Large intestine (tissue), 3 donors: Measurements from ENCODE around the gene LBX1. TPM values are rescaled to one million over a fixed set of nuclear protein-coding genes. Genes with fewer than 3 reads are reported as not detected.

Experiments
- DNase-seq, 2 donors: peaks; one replicate each; pipeline versions ENCODE4 v3.0.0 to v3.0.0-alpha.2; 2013
- H3K27ac ChIP-seq: one replicate; pipeline ENCODE4 v1.5.1; 2013; ENCODE audit warnings: low read length
- H3K27me3 ChIP-seq: 2 replicates; pipeline ENCODE4 v1.6.1; 2013; ENCODE audit warnings: low read length; ENCODE audit not compliant: control insufficient read depth, insufficient read depth
- H3K36me3 ChIP-seq: 2 replicates; pipeline ENCODE4 v1.6.1; 2013; ENCODE audit warnings: low read length; ENCODE audit not compliant: control insufficient read depth, insufficient read depth
- H3K4me1 ChIP-seq: one replicate; pipeline ENCODE4 v1.6.1; 2013; ENCODE audit warnings: low read length; ENCODE audit not compliant: control insufficient read depth, insufficient read depth
- H3K4me3 ChIP-seq: one replicate; pipeline ENCODE4 v1.5.1; 2013; ENCODE audit warnings: low read length
- H3K9me3 ChIP-seq: one replicate; pipeline ENCODE4 v1.6.1; 2013; ENCODE audit warnings: mild to moderate bottlenecking, low read depth, low read length, moderate library complexity; ENCODE audit not compliant: control insufficient read depth
- WGBS: methylation state at CpG from one replicate; pipeline ENCODE4 v1.1.5; 2013; ENCODE audit warnings: low lambda C conversion rate; ENCODE audit not compliant: insufficient coverage; 5-methylcytosine and 5-hydroxymethylcytosine counted together
- polyA plus RNA-seq: library from polyadenylated mRNA; unstranded; fragments of 120-200 nt; gene quantifications from one replicate; pipeline ENCODE4 v1.2.1, GENCODE V29; 2013

Gene LBX1
- polyA plus RNA-seq, 1 donor: 0.03 TPM

DNA sequence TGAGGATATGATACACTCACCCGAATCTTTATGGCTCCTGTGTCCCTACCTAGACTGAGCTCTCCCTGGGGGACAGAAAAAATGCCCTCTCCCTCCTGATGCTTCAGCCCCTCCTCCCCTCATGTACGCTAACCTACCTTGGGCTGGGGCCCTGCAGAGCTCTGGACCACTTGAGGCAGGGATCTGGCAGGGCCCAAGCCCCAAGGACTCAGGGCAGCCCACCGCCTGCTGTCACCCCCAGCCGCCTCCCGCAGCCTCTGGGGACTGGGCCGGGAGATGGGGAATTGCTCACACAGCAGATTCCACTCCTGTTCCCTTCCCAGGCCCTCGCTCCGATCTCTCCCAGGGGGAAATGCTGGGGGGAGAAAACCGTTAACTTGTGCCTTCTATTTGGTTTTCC lies 32.9 kb upstream of the LBX1 start:
- no peak overlapping the region for H3K4me3 ChIP-seq
- H3K4me1 ChIP-seq: no peaks in the 10 kb centered on the region
- DNase-seq: no peak
- no peak overlapping the region for H3K27ac ChIP-seq
- peaks cover 42% of the 10 kb centered on the region for H3K27me3 ChIP-seq
- H3K9me3 ChIP-seq: no peaks in the 10 kb centered on the region
- no peaks in the 10 kb centered on the region for H3K36me3 ChIP-seq
- 0% methylated on average over 1 of the region's 9 CpGs for WGBS

DNA sequence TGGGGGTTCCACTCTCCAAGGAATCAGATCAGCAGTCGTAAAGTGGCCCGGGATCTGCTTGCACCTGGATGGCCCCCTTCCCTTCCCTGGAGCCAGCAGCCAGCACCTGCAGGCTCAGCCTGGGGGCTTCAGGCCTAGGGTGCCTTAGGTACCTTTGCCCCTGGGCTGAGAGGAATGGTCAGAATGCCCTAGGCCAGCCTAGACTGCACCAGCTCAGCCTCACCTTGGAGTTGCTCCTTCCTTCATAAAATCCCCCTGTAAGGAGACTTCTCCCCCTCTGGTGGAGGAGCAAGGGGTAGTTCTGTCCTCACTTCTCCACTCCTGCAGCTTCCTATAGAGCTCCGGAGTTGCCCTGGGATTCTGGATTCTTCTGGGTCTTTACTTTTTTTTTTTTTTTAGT lies 32.4 kb upstream of the LBX1 start:
- H3K27me3 ChIP-seq: peaks cover 44% of the 10 kb centered on the region
- H3K9me3 ChIP-seq: no peaks in the 10 kb centered on the region
- no peaks in the 10 kb centered on the region for H3K36me3 ChIP-seq
- H3K27ac ChIP-seq: no peak overlapping the region
- DNase-seq: no peak
- H3K4me1 ChIP-seq: no peaks in the 10 kb centered on the region
- H3K4me3 ChIP-seq: no peak overlapping the region
- no CpG with 5 or more reads among the region's 3 CpGs for WGBS

DNA sequence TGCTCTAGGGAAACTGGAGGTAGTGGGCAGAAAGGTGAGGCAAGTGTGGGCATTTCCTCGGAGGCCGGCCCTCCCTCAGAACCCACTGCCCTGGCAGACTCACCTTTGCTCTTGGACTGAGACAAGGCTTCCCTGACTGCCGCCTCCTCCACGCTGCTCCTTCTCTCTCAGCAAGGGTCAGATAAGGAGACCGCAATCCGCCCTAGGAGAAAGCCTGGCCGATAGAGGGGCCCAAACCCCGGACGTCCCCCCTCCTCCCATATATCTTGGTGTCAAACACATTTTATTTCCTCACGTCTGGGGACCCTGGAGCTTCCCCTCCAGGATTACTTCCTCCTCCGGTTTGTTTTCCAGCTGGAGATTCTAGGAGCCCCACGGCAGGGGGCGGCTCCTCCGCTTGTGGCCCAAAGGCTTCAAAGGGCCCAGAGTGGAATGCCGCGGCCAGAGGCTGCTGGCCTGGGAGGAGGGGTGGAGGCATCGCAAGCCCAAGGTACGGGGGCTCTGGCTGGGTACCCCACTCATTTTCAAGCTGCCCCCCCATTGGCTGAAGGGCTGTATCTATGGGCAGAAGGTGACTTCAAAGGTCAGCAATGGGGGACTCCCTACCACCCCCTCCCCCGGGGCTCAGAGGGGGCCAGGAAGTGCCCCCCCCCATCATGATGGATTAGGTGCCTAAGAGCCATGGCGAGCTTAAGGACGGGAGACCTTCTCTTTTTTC lies 31.7 kb upstream of the LBX1 start:
- DNase-seq: no peak
- H3K9me3 ChIP-seq: no peaks in the 10 kb centered on the region
- no peak overlapping the region for H3K27ac ChIP-seq
- WGBS: no CpG with 5 or more reads among the region's 21 CpGs
- H3K27me3 ChIP-seq: peaks cover 47% of the 10 kb centered on the region
- H3K36me3 ChIP-seq: no peaks in the 10 kb centered on the region
- no peak overlapping the region for H3K4me3 ChIP-seq
- no peaks in the 10 kb centered on the region for H3K4me1 ChIP-seq

DNA sequence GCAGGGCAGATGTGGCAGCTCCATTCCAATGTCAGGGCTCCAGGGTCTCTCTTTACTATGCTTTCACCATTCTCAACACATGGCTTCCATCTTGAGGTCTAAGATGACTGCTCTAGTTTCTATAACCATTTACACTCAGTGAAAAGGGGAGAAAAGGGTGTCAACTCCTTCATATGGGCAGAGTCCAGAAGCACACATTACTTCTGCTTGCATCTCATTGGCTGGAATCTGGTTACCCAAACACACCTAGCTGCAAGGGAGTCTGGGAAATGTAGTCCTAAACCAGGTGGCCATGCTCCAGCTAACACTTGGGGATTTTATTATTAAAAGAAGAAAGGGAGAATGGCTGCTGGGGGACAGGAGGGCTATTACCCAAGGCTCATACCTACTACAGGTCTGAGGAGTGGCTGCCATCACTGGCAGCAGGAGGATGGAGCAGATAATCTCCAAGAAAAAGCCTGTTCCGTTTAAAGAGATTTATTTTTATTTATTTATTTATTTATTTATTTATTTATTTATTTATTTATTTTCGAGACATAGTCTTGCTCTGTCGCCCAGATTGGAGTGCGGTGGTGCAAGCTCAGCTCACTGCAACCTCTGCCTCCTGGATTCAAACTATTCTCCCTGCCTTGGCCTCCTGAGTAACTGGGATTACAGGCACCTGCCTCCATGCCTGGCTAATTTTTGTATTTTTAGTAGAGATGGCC lies 29.1 kb upstream of the LBX1 start:
- DNase-seq: no peak
- no peak overlapping the region for H3K4me3 ChIP-seq
- H3K4me1 ChIP-seq: no peaks in the 10 kb centered on the region
- no peaks in the 10 kb centered on the region for H3K36me3 ChIP-seq
- 93% methylated on average over 3 of the region's 4 CpGs for WGBS
- no peaks in the 10 kb centered on the region for H3K9me3 ChIP-seq
- no peak overlapping the region for H3K27ac ChIP-seq
- H3K27me3 ChIP-seq: peaks cover 47% of the 10 kb centered on the region

DNA sequence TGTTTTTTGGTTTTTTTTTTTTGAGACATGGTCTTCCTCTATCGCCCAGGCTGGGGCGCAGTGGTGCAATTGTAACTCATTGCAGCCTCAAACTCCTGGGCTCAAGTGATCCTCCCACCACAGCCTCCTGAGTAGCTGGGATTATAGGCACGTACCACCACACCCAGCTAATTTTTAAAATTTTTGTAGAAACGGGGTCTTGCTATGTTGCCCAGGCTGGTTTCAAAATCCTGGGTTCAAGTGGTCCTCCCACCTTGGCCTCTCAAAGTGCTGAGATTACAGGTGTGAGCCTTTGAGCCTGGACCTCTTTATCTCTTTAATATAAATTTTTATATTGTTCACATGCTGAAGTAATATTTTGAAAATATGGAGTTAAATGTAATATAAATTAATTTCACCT lies 28.2 kb upstream of the LBX1 start:
- H3K36me3 ChIP-seq: no peaks in the 10 kb centered on the region
- no peak overlapping the region for H3K4me3 ChIP-seq
- no peaks in the 10 kb centered on the region for H3K9me3 ChIP-seq
- peaks cover 42% of the 10 kb centered on the region for H3K27me3 ChIP-seq
- H3K27ac ChIP-seq: no peak overlapping the region
- no peaks in the 10 kb centered on the region for H3K4me1 ChIP-seq
- WGBS: 95% methylated on average over 4 of the region's 4 CpGs
- no peak for DNase-seq

DNA sequence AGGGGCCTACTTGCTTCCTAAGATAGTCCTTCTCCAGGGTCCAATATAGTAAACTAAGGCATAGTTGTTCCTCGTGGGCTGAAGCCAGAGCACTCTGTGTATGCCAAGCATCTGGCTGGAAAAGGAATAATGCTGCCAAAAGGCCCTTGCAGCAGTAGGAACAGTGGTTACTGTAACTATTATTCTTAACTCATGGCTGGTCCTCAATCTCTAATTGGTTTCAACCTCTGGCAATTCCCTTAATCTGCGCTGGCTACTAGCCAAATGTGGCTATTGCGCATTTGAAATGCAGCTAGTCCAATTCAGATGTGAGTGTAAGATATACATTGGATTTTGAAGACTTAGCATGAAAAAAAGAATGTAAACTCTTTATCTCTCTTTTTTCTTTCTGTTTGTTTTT lies 27.8 kb upstream of the LBX1 start:
- H3K36me3 ChIP-seq: no peaks in the 10 kb centered on the region
- no peak overlapping the region for H3K4me3 ChIP-seq
- H3K27me3 ChIP-seq: peaks cover 38% of the 10 kb centered on the region
- no peaks in the 10 kb centered on the region for H3K4me1 ChIP-seq
- WGBS: 100% methylated on average over 1 of the region's 3 CpGs
- DNase-seq: no peak
- no peak overlapping the region for H3K27ac ChIP-seq
- no peaks in the 10 kb centered on the region for H3K9me3 ChIP-seq

DNA sequence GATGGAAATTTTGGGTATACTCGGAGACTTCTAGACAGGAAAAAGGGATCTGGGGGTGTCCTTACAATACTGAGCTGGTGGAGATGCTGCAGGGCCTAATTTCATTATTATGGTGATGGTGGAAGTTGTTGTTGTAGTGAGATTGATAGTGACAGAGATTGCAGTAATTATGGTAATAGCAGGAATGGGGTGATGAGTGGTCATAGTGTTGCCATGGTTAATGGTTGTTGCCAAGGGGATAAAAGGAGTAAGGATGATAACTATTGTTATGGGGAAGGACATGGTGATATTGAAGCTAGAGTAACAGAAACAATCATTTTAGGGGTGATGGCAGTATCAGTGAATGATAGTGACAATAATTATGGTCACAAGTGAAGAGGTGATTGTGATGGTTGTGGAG lies 27.1 kb upstream of the LBX1 start:
- Histone ChIP-seq H3K4me1 (no peaks in the 10 kb centered on the region), H3K36me3 (no peaks in the 10 kb centered on the region), H3K4me3 (no peak overlapping the region), H3K27me3 (peaks cover 37% of the 10 kb centered on the region), H3K9me3 (no peaks in the 10 kb centered on the region), H3K27ac (no peak overlapping the region)
- no peak for DNase-seq
- 80% methylated on average over 1 of the region's 1 CpG for WGBS

DNA sequence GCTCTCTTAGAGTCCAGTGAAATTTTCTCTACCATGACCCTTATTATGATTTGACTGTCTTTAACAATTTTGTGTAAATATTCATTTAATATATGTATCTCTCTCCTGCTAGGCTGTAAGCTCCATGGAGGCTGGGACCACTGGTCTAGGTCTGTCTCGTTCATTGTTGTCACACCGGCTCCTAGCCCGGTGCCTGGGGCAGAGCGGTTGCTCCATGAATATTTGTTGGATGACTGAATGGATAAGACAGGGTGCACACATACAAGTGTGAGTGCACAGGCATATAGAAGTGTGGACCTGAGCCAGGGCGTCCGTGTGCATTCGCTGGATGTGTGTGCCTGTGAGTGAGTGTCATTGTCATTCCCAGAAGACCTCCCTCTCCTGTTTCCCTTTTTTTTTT lies 20.9 kb upstream of the LBX1 start:
- Histone ChIP-seq H3K4me3 (no peak overlapping the region), H3K9me3 (no peaks in the 10 kb centered on the region), H3K4me1 (no peaks in the 10 kb centered on the region), H3K27me3 (peaks cover 64% of the 10 kb centered on the region), H3K36me3 (no peaks in the 10 kb centered on the region), H3K27ac (no peak overlapping the region)
- WGBS: 83% methylated on average over 2 of the region's 7 CpGs
- no peak for DNase-seq

DNA sequence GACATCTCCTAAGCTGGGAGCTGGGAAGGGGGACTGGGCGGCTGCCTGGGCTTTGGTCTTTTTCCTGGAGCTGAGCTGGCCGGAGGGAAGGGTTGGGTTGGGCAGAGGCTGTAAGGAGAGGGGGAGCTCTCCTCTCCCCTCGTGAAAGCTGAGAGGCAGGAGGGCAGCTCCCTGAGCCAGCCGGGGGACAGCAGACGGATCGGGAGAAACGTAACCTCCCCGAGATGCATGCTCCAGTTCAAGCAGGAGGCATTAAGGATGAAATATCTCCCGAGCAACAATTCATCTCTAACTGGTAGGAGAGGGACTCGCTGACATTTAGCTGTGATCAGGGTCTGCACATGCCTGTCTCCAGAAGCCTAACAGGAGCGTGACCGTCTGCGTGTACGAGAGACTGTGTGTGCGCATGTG lies 19.9 kb upstream of the LBX1 start:
- no peaks in the 10 kb centered on the region for H3K36me3 ChIP-seq
- DNase-seq: no peak
- H3K4me1 ChIP-seq: no peaks in the 10 kb centered on the region
- peaks cover 72% of the 10 kb centered on the region for H3K27me3 ChIP-seq
- WGBS: no CpG with 5 or more reads among the region's 15 CpGs
- H3K27ac ChIP-seq: no peak overlapping the region
- H3K9me3 ChIP-seq: no peaks in the 10 kb centered on the region
- H3K4me3 ChIP-seq: no peak overlapping the region

DNA sequence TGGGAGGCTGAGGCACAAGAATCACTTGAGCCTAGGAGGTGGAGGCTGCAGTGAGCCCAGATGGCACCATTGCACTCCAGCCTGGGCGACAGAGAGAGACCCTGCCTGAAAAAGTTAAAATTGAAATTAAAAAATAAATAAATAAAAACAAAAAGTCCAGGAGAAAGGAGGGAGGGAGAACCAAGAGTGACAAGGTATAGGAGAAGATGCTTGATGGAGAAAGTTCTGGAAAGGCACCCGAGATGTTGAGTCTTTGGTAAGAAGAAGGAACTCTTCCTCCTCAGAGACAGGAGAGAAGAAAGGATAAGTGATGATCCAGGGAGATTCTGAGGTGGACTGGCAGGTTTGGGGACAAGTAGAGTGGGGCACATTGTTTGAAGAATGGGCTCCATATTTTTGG lies 17.4 kb upstream of the LBX1 start:
- H3K36me3 ChIP-seq: no peaks in the 10 kb centered on the region
- no peaks in the 10 kb centered on the region for H3K9me3 ChIP-seq
- H3K27ac ChIP-seq: no peak overlapping the region
- no peaks in the 10 kb centered on the region for H3K4me1 ChIP-seq
- 86% methylated on average over 1 of the region's 2 CpGs for WGBS
- H3K4me3 ChIP-seq: no peak overlapping the region
- H3K27me3 ChIP-seq: peaks cover 80% of the 10 kb centered on the region
- no peak for DNase-seq
